Effector CD4-positive, alpha-beta T cell (primary cell): Measurements from ENCODE around the gene SPAG7.

Experiments
- DNase-seq: peaks from one replicate; pipeline ENCODE4 v3.0.0-alpha.2; 2020

The SPAG7 gene

GRCh38 chr17:4974115-4974670, 6.6 kb upstream of the SPAG7 start:
- no peak for DNase-seq

GRCh38 chr17:4973256-4974114, 5.9 kb upstream of the SPAG7 start:
- DNase-seq, result no peak

DNA sequence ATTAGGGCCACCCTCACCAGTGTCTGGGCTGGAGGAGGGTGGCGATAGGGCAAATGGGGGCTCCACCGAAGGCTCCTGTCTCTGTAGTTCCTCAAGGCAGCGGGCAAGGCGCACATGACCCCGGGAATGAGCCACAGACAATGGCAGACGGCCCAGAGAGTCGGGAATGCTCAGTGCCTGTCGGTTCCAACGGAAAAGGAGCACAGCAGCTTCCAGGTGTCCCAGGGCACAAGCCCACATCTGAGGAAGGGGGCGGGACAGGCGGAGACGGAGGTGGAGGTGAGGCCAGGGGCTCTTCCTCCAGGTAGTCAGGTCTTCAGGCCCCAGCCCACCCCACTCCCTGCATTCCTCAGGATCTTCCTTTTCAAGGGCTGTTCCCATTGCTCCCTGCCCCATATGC, 5.1 kb upstream of the SPAG7 start:
- DNase-seq, result no peak

DNA sequence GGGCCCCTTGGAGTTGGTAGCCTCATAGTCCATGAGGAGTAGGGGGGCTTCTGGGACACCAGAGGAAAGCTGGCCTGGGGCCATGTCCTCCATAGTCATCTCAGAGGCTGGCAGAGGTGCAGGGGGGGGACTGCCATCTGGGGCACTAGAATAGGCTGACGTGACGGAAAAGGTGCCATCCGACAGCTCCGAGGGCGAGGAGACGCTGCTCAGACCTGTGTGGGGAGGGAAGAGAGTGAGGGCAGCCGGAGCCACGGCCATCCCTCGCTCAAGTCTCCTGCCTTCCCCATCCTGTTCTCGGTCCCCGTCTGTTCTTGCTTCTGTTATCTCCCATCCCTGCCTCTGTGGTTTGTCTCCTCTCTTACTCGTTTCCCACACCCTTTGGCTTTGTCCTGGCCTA, 4.7 kb upstream of the SPAG7 start:
- no peak for DNase-seq

DNA sequence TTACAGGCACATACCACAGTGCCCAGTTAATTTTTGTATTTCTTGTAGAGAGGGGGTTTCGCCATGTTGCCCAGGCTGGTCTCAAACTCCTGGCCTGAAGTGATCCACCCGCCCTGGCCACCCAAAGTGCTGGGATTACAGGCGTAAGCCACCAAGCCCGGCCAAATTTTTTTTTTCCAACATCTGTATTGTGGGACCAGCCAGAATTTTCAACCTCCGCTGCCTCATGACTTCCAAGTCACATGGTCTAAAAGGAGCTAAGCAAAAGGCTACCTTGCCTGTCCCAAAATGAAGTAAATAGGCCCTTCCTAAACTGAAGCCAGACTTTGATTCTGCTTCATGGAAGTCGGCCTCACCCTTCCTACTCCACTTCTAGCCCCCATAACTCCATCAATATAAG, 4.2 kb upstream of the SPAG7 start:
- DNase-seq, result no peak

GRCh38 chr17:4970273-4970672, 2.7 kb upstream of the SPAG7 start:
- DNase-seq, result no peak

GRCh38 chr17:4969551-4970173, 2.0 kb upstream of the SPAG7 start:
- no peak for DNase-seq

- DNase-seq, result no peak
Observed at GRCh38 chr17:4969047-4969550, 1.5 kb upstream of the SPAG7 start.

GRCh38 chr17:4968486-4969046, 949 bp upstream of the SPAG7 start:
- DNase-seq, result no peak

GRCh38 chr17:4966844-4967538, 626 bp downstream of the SPAG7 start:
- DNase-seq, result peak; percentile 89

DNA sequence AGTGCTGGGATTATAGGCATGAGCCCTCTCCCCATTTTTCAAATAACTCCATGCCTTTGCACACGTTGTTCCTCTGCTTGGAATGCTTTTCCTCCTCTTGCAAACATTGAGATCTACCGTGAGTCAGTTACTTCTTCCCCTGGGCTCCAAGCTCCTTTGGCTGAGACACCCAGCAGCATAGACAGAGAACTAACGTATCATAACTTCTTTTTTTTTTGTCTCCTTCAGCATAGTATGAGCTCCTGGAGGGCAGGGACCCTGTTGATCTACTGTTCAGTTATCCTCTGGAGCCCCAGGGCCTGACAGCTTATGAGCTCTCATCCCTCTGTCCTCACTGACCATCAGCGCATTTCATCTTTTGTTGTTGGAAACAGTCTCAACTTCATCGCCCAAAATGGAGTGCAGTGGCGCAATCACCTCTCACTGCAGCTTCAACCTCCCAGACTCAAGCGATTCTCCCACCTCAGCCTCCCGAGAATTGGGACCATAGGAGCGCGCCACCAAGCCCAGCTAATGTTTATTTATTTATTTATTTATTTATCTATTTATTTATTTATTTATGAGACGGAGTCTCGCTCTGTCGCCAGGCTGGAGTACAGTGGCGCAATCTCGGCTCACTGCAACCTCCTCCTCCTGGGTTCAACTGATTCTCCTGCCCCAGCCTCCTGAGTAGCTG, 2.2 kb downstream of the SPAG7 start:
- no peak for DNase-seq

GRCh38 chr17:4960279-4960922, 7.2 kb downstream of the SPAG7 start:
- DNase-seq, result no peak

DNA sequence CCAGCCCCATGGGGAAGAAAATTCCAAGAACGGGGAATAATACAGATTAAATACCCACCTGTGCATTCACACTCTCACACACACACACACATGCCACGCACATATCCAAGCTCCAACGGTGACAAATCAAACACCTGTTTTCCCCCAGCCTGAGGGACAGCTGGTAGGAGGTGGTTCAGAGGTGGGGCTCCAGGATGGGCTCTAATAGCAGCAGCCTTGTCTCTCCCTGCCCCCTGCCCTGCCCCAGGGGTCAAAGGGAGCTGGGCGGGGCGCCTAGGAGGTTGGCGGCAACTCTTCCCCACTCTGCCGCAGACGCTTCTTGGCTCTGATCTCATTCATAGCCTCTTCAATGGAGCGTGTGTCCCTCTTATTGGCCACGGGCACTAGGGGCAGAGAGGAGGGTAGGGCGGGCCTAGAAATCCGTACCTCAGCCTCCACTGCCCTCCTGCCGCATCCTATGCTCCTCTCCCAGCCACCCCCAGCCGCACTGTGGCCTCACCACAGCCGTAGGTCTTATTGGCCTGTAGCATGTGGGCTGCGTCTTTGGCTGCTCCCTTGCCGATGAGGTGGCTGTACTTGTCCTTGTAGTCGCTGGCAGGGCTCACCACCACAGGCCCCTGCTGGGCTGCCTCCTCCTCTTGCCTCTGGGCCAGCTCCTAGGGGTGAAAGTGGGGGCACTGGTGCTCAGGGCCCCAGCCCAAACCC, 8.2 kb downstream of the SPAG7 start:
- DNase-seq, result no peak

GRCh38 chr17:4958102-4958501, 9.5 kb downstream of the SPAG7 start:
- no peak for DNase-seq

DNA sequence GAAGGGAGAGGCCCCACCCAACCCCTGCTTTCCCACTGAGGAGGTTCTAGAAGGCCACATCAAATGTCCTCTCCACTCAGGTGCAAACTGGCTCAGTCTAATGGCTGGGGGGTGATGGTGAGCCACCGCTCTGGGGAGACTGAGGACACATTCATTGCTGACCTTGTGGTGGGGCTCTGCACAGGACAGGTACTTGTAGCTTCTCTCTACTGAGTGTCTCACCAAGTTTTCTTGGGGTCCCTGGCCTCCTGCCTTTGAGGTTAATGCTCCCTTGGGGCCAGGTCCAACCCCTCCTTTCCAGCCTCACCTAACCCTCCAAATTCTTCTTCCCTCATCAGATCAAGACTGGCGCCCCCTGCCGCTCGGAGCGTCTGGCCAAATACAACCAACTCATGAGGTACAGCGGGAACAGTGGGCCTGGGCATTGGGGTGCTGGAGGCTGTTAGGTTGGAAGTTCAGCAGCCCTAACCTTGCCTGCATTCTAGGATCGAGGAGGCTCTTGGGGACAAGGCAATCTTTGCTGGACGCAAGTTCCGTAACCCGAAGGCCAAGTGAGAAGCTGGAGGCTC, 11.0 kb downstream of the SPAG7 start:
- peak; percentile 34 for DNase-seq

GRCh38 chr17:4955091-4955490, 12.5 kb downstream of the SPAG7 start:
- DNase-seq, result no peak

GRCh38 chr17:4953451-4953961, 14.1 kb downstream of the SPAG7 start:
- DNase-seq, result no peak

- no peak for DNase-seq
Observed at GRCh38 chr17:4951486-4951885, 16.1 kb downstream of the SPAG7 start.

GRCh38 chr17:4950746-4951204, 16.8 kb downstream of the SPAG7 start, which contains the start of gene ENO3:
TSS of gene ENO3 (plus strand) at chr17:4951119. CDS start at chr17:4951830, 711 bp downstream.
- DNase-seq, result no peak

DNA sequence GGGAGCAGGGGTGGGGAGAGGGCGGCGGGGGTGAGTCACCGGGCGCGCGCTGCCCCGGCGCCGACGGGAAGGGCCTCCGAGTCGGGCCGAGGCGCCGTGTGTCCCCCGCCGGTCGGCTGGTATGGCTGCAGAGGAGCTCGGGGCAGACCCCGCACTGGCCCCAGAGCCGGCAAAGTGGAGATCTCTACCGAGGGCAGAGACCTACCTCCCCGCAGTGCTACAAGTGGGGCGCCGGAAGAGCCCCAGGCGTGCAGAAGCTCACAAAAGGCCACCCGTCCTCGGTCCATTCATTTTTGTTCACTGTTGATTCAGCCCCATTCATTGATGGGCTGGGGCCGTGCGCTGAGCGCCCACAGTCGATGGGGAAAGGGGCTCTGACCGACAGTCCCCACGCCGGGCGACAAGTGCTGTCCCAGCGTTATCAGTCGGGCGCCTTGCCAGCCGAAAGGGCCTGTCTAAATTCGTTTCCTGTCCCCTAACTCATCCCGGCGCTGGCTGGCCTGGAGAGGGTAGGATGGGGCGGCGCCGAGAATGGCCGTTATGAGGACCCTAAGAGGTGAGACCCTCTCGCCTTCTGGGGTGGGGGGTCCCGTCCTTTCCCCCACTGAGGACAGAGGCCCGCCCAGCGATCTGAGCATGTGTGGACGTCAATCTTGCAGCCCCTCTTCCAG, 17.4 kb downstream of the SPAG7 start:
- DNase-seq, result no peak
